Measurements from ENCODE around the gene NDUFS2.

DNA sequence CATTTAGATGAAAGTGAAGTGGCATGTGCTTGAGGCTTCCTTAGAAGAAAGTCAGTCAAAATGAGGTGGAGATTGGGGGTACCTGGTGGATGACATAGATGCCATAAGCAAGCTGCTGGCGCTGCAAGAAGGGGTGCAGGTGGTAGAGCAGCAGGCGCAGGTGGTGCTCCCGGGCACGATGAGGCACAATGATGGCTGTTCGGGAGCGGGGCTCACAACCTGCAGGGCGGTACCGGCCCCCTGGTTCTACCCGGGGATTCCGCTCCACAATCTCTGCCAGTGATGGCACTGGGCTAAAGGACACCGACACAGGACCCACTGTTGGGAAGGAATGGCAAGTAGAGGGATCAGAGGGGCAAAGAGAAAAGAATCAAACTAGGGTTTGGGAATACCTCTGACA is 27.3 kb upstream of the NDUFS2 start:
- TF ChIP-seq POLR2A (IDR thresholded peaks at IDR 0.05): no peak
- TF ChIP-seq, protein P1, sequence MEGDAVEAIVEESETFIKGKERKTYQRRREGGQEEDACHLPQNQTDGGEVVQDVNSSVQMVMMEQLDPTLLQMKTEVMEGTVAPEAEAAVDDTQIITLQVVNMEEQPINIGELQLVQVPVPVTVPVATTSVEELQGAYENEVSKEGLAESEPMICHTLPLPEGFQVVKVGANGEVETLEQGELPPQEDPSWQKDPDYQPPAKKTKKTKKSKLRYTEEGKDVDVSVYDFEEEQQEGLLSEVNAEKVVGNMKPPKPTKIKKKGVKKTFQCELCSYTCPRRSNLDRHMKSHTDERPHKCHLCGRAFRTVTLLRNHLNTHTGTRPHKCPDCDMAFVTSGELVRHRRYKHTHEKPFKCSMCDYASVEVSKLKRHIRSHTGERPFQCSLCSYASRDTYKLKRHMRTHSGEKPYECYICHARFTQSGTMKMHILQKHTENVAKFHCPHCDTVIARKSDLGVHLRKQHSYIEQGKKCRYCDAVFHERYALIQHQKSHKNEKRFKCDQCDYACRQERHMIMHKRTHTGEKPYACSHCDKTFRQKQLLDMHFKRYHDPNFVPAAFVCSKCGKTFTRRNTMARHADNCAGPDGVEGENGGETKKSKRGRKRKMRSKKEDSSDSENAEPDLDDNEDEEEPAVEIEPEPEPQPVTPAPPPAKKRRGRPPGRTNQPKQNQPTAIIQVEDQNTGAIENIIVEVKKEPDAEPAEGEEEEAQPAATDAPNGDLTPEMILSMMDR (IDR thresholded peaks at IDR 0.05): no peak

Measured in stomach (tissue), 4 donors.